Measurements from ENCODE around the gene PCDH15.

The PCDH15 gene

DNA sequence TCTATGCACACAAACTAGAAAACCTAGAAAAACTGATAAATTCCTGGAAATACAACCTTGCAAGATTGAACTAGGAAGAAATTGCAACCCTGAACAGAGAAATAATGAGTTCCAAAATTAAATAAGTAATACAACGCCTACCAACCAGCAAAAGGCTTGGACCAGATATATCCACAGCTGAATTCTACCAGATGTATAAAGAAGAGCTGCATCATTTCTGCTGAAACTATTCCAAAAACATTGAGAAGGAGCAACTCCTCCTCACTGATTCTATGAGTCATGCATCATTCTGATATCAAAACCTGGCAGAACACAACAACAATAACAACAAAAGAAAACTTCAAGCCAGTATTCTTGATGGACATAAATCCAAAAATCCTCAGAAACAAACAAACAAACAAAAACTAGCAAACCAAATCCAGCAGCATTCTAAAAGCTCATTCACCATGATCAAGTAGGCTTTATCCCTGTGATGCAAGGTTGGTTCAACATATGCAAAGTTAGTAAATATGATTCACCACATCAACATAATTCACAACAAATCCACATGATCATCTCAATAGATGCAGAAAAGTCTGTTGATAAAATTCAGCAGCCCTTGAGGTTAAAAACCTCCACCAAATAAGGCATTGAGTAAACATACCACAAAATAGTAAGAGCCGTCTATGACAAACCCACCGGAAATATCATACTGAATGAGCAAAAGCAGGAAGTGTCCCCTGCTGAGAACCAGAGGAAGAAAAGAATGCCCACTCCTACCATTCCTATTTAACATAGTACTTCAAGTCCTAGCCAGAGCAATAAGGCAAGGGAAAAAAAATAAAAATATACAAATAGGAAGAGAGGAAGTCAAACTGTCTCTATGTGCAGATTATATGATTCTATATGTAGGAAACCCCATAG, 98.2 kb downstream of the PCDH15 start:
- DNase-seq = no peak

DNA sequence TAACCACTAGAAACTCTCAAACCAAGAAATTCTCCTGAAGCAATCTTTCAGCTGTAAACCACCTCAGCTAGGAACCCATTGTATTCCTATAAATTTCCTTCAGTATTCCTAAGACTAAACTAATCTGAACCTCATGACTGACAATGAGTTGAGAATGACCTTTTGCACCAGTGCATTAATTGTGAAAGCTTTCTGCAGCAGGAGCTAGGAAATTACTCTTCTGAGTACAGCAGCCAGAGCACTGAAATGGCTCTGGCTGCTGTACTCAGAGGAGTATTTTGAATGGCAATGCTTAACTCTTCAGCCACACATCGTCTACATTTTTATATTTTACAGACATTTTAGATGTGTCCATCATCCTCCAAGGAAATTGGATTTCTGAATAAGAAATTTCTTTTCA, 109.7 kb downstream of the PCDH15 start:
- DNase-seq = no peak

- no peak for DNase-seq
Observed at GRCh38 chr10:54682554-54682953, 118.5 kb downstream of the PCDH15 start.

- no peak for DNase-seq
Observed at GRCh38 chr10:54681136-54681535, 119.9 kb downstream of the PCDH15 start.

DNA sequence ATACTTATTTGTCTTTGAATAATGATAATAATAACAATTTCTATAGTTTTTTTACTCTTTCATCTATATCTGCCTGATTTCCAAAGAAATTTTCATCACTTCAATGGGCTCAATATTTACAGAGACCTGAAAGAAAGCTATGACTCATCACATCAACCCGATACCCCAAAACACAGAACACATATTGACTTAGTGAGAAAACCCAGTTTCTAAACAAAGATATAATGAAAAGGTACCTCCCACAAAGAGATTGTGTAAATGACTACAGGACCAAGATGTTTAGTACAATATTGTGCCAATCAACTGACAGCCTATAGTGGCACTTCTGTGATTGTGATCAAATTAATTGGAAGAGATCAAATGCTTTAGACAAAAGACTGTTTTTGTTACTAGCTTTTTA, 133.9 kb downstream of the PCDH15 start:
- DNase-seq = no peak

GRCh38 chr10:54666192-54666591, 134.8 kb downstream of the PCDH15 start:
- no peak for DNase-seq

DNA sequence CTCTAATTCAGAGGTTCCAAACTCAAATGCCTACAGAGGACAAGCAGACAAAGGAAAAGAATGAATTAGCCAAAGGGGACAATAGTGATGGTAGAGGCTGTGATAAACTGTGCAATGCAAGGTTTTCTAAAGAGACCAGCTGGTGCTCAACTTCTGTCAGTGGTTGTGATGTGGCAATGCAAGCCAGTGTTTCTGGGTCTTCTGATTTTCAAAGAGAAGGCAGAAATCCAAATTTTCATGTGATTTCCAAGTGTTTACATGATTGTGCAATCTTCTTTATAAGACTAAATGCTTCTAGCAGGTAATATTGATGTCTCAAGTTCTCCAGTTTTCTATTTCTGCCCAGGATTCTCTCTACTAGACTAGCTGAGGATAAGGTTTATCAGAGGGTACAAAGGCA, 135.9 kb downstream of the PCDH15 start:
- DNase-seq = no peak

DNA sequence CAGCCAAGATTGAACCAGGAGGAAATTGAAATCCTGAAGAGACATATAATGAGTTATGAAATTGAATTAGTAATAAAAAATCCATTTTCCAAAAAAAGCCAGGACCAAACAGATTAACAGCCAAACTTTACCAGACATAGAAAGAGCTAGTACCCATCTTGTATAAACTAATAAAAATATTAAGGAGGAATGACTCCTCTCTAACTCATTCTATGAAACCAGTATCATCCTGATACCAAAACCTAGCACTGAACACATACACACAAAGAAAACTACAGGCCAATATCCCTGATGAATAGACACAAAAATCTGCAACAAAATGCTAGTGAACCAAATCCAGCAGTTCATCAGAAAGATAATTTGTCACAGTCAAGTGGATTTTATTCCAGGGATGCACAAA, 140.6 kb downstream of the PCDH15 start:
- DNase-seq = no peak

GRCh38 chr10:54656643-54657042, 144.4 kb downstream of the PCDH15 start:
- no peak for DNase-seq

DNA sequence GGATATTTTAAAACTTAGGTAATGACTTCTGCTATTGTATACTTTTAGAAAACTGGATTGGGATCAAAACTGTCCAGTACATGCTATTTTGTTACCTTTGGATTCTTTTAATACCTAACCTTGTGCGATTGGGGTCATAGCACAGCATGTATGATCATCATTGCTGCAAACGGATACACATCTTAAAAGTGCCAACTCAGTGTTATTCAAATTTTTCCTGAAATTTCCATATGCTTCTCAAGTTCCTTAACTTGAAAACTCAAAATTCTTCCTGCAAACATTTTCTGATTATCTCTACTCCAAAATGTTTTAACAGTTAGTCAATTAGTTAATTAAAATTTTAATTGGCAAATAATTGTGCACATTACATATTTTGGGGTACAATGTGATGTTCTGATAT, 147.5 kb downstream of the PCDH15 start:
- DNase-seq = no peak

DNA sequence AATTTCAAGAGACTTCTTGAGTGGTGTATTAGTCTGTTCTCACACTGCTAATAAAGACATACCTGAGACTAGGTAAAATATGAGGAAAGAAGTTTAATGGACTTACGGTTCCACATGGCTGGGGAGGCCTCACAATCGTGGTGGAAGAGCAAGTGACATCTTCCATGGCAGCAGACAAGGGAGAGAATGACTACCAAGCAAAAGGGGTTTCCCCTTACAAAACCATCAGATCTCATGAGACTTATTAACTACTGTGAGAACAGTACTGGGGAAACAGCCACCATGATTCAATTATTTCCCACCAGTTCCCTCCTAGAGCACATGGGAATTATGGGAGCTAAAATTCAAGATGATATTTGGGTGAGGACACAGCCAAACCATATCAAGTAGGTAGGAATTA, 150.5 kb downstream of the PCDH15 start:
- DNase-seq = no peak

DNA sequence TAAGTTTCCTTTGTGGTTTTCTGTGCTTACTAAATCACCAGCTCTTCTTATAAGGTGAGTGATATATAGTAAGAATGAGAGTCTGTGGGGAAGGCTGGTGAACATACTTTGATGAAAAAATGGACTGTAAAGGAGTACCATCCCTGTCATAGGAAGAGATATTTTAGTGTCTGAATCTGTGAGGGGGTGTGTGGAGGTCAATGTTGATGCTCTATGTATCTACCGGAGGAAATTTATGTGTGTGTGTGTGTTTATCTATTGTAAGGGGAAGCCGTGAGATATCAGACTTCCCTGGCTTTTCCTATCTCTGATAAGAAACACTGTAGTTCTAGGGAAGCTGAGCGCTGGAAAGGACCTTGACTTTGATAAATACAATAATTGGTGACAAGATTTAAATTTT, 179.0 kb downstream of the PCDH15 start:
- no peak for DNase-seq

DNA sequence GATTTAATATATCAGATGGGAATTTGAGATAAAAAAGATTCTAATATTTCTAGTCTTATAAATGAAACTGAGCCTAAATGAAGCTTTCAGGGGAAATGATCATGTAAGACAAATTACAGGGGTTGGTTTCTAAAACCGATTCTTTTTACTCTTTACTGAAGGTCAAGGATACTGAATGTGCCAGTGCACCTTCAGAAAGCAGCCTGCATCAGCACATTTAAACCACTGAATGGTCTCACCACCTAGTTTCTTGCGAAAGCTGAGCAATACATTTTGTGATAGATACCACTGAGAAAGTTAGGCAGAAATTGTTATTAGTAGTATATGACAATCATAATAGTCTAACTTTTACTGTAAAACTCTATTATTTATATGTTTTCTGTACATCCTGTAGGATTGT, 180.7 kb downstream of the PCDH15 start:
- DNase-seq = no peak

- DNase-seq = no peak
Observed at GRCh38 chr10:54614072-54614471, 187.0 kb downstream of the PCDH15 start.

DNA sequence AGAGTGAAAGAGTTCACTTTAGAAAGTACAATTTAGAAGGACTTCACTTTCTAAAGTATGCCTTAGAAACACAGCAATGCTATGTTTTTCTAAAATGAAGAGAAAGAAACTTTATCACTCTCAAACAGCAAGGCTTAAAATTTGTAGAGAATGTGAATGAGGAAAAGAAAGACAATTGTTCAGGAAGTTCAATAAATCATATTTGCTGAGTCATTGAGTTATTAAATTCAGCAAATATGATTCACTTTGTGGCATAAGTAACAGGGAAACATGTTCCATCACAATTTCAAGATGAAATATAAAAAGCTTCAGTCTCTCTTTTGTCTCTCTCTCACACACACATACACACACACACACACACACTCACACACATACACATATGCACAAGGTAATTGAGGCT, 187.9 kb downstream of the PCDH15 start:
- no peak for DNase-seq

DNA sequence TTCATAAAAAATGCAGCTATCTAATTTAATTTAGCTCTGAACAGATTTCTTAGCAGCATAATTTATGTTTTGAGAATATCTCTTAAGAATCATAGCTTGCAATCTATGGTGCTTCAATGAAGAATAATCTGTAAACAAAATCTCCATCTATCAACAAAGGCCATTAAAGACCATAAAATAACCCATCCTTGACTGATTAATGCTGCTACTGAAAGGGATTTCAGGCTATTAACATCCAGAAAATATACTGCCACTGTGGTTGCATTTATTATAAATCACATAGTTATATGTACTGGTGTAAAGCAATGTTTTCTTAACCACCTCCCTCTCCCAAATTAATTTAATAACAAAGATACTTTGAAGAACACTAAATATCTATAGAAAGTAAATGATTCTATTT, 191.6 kb downstream of the PCDH15 start:
- DNase-seq = no peak

DNA sequence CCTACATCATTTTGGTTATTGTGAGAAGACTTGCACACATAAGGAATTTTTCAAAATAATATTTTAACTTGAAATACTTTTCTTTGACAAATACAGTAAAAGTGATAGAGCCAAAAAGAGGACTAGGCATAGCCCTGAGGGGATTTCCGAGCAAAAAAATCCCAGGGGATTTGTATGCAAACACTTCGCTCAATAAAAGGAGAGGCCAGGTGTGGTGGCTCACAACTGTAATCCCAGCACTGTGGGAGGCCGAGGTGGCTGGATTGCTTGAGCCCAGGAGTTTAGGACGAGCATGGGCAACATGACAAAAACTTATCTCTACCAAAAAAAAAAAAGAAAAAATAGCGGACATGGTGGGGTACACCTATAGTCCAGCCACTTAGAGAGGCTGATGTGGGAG, 193.0 kb downstream of the PCDH15 start:
- no peak for DNase-seq

DNA sequence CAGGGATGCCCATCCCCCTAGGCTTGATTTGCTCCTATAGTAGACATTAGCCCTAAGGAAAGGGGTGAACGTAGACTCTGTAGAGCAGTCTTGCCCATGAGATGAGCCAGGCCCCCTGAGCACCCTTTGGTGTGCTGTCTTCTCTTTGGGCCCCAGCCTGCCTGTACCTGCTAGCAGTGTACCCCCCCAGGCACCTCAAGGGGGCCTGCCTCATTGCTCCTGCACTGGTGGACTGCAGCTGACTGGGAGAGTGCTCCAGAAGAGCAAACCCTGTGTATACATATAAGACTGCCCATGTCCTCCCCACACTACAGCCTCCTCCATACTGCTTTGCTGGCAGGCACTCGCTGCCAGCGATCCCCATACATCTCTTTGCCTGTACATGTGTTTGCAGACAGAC, 206.7 kb downstream of the PCDH15 start:
- no peak for DNase-seq

DNA sequence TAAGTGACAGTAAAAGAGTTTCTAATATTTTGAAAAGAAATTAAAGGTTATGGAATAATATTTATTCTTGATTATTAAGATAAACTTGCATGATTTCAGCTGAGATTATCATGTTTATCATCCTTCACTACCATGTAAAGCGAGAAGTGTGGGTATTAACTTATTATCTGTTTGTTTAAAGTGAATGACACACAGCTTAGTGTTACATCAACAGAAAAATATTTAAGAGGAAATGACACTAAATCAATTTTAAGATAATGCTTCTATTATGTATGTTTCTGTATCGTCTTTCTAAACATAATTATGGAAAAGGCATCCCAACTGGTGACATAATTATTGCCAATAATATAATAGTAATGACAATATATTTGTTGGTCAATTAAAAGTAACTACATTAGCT, 213.1 kb downstream of the PCDH15 start:
- DNase-seq = no peak

- no peak for DNase-seq
Observed at GRCh38 chr10:54585572-54585971, 215.5 kb downstream of the PCDH15 start.

GRCh38 chr10:54577682-54578081, 223.3 kb downstream of the PCDH15 start:
- no peak for DNase-seq

DNA sequence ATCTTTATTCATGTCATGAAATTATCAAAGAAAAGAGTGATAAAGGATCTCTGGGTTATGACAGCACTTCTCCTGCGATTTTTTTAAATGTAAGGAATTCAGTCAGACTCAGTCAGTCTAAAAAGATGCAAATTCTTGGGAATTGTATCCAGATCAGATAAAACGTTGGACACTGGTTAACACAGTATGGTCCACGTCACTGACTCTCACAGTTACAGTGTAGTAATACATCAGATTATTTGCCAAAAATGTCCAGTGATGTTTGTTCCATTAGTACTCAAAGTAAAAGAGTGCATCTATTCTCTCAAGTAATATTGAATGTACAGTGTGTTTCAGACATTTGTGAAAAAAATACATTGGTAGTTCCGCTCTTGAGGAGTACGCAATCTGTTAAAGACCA, 224.5 kb downstream of the PCDH15 start:
- no peak for DNase-seq

DNA sequence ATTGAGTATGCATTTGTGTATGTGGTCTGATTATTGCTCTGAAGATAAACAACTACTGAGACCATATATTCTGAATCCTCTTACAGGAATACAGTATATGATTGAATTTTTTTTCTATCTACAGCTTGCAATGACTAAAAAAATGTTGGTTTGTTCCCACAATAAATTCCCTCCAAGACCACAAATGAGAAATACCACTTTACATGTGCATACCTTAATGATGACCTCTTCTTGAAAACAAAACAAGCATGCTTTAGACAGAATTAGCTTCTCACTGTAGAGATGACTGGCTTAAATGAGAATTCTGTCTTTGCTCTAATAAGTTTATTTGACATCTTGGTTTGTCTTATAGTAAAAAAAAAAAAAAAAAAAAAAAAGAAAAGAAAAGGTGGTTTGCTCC, 241.5 kb downstream of the PCDH15 start:
- DNase-seq = no peak

GRCh38 chr10:54554028-54554427, 247.0 kb downstream of the PCDH15 start:
- no peak for DNase-seq

GRCh38 chr10:54550016-54550415, 251.0 kb downstream of the PCDH15 start:
- no peak for DNase-seq

All from NCI-H524 treated with DMSO at 0.1 percent for 48 hours (cell line).